GM23248 (cell line): ENCODE measurements around the gene DNAI1.

Experiments used
- EZH2 ChIP-seq: fragments of 200-600 bp; sonication (generic); IDR thresholded peaks from 2 replicates; pipeline ENCODE4 v1.6.1; 2018; ENCODE audit warnings: antibody characterized with exemption, mild to moderate bottlenecking; ENCODE audit not compliant: insufficient read depth, poor library complexity, severe bottlenecking
- EZH2phosphoT487 ChIP-seq: fragments of 200-600 bp; sonication (generic); IDR thresholded peaks from 2 replicates; pipeline ENCODE4 v1.6.1; 2018; ENCODE audit warnings: antibody characterized with exemption, moderate library complexity, mild to moderate bottlenecking, low read depth; ENCODE audit not compliant: insufficient read depth

- TF ChIP-seq EZH2 (no peak), EZH2phosphoT487 (no peak)
Measured at GRCh38 chr9:34549407-34549732, 90.8 kb downstream of the DNAI1 start.
